ENCODE data around the gene PRKAB2.
"Not testable (repeated sequence)": the region's sequence is repeated elsewhere in the genome, so short reads cannot be mapped to it uniquely, and the experiment has no call there.

The PRKAB2 gene, protein sequence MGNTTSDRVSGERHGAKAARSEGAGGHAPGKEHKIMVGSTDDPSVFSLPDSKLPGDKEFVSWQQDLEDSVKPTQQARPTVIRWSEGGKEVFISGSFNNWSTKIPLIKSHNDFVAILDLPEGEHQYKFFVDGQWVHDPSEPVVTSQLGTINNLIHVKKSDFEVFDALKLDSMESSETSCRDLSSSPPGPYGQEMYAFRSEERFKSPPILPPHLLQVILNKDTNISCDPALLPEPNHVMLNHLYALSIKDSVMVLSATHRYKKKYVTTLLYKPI

GRCh38 chr1:147172168-147173016, at the start of gene PRKAB2:
Gene PRKAB2 (minus strand): TSS chr1:147172470. CDS start chr1:147172144, 326 bp downstream.
- DNase-seq: peak; percentile 99 to 100

DNA sequence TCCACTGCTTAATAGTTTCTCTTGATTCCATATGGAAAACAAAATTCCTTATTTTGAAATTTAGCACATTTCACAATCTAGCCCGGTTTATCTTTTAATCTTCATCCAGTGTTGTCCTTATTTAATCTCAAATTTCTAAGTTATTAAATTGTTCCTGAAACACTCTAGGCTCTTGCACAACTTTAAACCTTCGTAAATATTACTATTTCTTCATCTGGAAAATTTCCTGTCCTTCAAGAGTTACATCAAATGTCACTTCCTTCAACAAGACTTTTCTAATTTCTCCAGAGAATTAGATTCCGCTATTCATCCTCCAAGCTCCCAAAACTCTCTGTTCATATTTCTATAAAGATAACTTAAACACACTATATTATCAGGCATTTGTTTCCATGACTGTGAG, 46.3 kb upstream of the PRKAB2 start:
- no peak for DNase-seq

DNA sequence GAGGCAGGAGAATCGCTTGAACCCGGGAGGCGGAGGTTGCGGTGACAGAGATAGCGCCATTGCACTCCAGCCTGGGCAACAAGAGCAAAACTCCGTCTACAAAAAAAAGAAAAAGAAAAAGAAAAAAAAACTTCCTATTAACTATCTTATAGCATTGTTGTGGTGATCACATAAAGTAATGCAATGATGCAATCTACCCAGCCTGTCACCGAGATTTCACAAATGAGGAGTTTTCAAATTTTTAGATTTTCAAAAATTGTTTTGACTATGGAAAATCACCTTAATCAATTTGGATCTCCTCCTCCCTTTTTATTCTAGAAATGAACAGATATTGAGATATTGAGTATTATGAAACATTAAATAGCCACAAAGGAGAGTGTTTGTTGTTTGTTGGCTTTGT, 44.9 kb upstream of the PRKAB2 start:
- DNase-seq: no peak

DNA sequence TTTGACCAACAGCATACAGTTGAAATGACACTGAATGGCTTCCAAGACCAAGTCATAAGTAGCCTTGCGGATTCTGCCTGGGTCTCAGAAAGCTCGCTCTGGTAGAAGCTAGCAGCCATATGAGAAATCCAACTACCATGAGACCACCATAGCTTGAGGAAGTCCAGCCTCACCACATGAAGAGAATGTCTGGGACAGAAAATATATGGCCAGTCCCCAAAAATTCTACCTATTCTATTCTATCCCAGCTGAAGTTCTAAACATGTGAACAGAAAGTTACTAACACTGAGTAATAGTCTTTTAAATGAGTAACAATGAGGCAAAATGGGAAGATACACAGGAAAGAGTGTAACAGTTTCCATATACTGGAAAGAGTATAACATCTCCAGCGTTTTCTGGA, 43.9 kb upstream of the PRKAB2 start:
- no peak for DNase-seq

DNA sequence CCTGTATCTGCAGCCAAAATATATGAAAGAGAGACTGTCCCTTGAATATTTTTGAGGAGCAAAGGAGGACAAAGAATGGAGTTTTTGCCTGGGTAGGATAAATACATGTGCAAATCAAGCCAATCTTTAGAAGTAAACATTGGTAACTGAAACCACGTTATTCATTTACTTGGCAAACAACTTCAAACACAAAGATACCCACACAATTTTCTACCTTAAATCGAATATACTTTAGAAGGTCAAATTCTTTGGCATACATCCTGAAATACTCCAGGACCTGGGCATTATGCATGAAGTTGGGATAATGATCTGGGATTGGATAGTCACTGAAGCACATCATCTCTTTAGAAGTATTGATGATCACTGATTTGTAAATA, 43.3 kb upstream of the PRKAB2 start:
- no peak for DNase-seq

DNA sequence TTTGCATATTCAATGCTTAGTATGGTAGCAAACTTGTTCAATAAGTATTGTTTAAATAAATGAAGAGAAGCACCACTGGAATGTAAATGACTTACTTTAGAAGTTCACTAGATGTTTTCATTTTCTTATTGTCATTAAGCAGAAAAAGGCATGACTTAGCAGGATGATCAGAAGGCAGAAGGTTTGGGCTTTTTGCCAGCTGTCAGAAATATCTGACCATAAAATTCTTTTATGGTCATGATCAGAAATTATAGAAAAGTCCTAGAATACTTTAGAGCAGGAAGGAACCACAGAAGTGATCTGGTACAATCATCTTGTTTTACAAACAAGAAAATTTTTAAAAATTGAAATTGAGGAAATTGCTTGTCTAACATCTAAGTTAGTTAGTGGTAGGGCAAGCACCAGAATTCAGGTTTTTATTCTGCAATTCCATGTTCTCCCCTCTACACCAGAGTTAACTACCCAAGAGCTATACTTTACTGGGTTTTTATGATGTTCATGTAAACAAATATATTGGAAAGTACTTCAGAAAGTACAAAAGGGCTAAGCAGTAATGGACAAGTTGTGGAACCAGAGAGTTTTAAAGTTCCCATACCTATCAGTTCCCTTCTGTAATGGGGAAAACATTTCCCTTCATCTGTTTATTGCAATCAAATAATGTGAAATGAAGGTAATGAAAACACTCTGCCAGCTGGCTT, 42.7 kb upstream of the PRKAB2 start:
- DNase-seq: no peak

- no peak for DNase-seq
Observed at GRCh38 chr1:147214325-147214724, 42.1 kb upstream of the PRKAB2 start.

DNA sequence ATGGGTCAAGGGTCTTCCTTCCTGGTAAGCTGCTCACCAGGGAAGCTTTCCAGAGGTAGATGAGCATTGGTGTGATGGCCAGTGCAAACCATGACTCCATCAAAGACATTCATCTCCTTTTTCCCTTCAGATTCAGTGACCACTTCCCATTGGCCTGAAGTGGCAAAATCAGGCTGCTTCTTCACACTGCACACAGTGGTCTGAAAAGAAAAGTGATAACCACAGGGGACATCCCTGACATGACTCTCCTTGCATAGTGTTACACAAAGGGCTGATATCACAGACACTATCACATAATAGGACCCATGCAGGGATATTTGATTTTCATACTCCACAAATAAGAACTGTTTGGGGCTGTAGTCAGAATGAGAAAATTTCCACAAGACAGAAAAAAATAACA, 41.0 kb upstream of the PRKAB2 start:
- no peak for DNase-seq

- no peak for DNase-seq
Observed at GRCh38 chr1:147211577-147211976, 39.3 kb upstream of the PRKAB2 start.

- DNase-seq: no peak
Observed at GRCh38 chr1:147210987-147211386, 38.7 kb upstream of the PRKAB2 start.

DNA sequence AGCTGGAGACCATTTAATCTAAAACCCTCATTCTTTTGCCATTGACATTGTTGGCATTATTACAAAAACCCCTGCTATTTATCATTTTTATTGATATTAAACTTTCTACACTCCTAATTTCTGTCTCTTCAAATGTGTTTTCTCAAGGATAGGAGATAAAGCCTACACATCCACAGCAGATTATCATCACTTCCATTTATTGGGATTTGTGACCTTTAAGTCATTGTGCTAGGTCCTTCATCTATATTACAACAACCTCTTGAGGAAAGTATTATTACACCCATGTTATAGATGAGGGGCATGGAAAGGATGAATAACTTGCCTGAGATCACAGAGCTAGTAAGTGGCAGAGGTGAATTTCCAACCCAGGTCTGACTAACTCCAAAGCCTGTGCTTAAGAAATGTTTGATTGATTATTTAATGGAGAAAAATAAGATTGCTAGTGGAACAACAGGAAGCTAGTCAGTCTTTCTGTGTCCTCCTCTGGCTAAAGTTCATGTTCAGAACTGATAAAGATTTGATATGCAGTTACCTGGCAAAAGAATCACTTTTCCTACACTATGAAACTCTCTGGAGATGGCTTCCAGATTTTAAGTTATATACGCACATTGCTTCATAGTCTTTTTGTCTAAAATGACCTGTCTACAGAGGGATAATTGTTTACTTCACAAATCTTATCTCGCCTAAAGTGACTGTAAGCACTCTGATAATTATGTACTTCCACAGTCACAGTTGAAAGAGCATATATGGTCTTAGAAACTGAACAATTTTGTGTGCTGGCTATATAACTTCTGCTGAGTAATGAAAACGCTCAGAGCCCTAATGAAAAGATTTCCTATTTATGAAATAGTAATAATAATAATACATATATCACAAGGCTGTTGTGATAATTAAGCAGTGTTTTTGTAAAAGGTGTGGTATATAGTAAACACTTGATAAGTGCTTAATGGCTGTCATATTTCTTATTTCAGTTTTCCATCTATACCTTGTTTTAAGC, 37.9 kb upstream of the PRKAB2 start:
- no peak for DNase-seq

DNA sequence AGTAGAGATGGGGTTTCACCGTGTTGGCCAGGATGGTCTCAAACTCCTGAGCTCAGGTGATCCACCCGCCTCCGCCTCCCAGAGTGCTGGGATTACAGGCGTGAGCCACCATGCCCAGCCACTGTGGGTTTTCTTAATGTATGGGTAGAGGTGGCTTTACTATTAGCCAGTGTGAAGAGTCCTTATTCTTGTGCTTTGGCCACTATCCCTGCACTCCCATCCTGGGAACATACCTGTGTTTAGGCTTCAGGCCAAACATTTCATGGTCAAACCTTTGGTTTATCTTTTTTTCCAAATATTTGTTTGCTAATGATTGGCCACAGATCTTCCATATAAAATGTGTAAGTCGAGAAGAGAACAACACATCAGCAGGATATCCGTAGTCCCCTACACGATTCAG, 36.3 kb upstream of the PRKAB2 start:
- no peak for DNase-seq

- no peak for DNase-seq
Observed at GRCh38 chr1:147207192-147207591, 34.9 kb upstream of the PRKAB2 start.

- no peak for DNase-seq
Observed at GRCh38 chr1:147204080-147204479, 31.8 kb upstream of the PRKAB2 start.

- DNase-seq: no peak
Observed at GRCh38 chr1:147202576-147202975, 30.3 kb upstream of the PRKAB2 start.

- DNase-seq: no peak
Observed at GRCh38 chr1:147201786-147202185, 29.5 kb upstream of the PRKAB2 start.

DNA sequence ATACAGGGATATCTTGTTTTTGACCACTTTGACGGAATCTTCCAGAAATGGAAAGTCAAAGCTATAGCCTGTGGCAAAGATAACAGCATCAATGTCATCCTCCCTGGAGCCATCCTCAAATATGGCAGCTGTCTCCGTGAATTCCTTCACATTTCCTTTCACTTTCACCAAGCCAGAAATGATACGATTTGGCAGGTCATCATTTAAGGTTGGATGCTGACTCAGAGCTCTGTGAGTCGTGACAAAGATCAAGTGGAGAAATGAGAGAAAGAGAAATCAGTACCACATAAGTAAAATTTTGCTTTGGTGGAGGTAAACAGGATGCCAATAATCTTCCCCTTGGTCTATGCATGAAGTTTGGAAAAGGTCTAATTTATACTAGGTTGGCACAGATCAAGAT, 29.0 kb upstream of the PRKAB2 start:
- DNase-seq: no peak

GRCh38 chr1:147197324-147197723, 25.1 kb upstream of the PRKAB2 start:
- not testable (repeated sequence) for DNase-seq

DNA sequence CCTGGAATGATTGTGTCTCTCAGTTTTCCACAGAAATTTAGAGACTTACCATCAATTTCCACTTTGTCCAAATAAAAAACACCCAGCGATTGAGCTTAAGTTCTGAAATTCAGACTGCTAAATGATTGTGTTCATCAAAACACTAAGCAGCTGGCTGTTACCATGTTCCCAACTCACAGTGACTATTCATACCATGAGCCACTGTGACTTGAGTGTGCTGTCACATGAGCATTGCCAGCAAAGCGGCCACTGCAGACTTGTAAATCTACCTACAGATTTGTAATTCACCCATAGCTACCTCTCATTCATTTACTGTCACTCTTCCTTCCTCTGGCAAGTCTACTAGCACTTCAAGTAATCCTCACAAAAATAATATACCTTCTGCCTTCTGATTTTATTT, 17.2 kb upstream of the PRKAB2 start:
- DNase-seq: no peak

GRCh38 chr1:147185432-147185831, 13.2 kb upstream of the PRKAB2 start:
- DNase-seq: peak; percentile 40 to 54

DNA sequence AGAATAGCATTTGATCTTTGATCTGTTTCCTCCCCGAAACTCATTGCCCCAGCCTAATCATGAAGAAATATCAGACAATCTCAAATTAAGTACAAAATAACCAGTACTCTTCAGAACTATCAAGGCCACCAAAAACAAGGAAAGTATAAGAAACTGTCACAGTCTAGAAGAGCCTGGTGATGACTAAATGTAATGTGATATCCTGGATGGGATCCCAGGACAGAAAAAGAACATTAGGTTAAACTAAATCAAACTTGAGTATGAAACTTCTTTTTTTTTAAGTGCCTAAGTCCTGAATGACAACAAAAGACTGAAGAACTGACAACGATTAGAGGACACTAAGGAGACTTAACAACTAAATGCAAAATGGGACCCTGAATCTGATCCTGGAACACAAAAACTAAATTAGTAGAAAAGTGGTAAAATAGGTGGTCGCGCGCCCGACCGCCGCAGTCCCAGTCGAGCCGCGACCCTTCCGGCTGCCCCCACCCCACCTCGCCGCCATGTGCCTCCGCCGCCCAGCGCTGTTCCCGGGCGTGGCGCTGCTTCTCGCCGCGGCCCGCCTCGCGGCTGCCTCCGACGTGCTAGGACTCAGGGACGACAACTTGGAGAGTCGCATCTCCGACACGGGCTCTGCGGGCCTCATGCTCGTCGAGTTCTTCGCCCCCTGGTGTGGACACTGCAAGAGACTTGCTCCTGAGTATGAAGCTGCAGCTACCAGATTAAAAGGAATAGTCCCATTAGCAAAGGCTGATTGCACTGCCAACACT, 5.5 kb upstream of the PRKAB2 start:
- DNase-seq: no peak

All from NCI-H526 (cell line).